HG03354 (cell line): ENCODE results near the gene CLEC18B.
"Not testable (repeated sequence)": the region's sequence is repeated elsewhere in the genome, so short reads cannot be mapped to it uniquely, and the experiment has no call there.

Experiments
- ATAC-seq: cut with Tn5 transposase; IDR thresholded peaks from one replicate; pipeline ENCODE4 v1.9.1; 2021; ENCODE audit warnings: mild to moderate bottlenecking; ENCODE audit not compliant: unreplicated experiment, poor library complexity, severe bottlenecking

Gene CLEC18B

DNA sequence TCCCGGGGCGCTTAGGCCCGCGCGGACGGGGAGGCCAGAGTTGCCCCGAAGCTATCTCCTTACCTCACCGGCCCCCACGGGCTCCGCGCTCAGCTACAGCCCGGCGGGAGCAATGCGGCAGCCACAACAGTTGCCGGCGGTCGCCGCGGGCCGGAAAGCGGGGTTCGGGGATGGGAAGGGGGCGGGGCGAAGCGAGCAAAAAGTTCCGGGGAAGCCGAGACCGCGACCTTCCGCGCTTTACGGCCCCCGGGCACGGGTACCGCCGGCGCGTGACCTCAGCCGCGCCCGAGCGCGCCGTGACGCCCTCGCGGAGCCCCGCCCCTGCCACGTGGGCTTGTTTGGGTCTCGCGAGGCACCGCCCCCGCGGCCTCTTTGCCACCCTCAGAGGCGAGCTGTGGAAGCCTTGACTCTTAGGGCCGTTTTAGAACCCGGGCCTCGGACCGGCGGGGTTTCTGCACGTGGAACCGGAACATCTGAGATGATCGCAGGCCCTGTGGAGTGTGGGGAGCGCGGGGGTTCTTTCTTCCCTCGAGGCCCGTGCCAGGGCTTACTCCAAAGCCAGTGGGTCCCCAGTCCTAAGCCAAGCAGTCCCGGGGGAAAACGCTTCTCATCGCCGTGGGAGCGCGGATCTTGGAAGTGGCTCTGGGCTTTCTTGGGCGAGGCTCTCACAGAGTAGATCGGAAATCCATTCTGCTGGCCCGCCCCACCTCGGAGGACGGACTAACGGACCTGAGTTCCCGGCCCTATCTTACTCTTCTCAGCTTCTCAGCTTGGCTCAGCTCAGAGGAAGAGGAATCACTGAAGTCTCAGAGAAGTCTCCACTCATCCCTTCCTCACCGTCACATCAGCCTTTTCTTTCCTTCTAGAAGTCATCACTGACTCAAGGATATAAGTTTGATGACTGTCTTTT is 53.0 kb downstream of the CLEC18B start:
- ATAC-seq: peak; percentile 96

DNA sequence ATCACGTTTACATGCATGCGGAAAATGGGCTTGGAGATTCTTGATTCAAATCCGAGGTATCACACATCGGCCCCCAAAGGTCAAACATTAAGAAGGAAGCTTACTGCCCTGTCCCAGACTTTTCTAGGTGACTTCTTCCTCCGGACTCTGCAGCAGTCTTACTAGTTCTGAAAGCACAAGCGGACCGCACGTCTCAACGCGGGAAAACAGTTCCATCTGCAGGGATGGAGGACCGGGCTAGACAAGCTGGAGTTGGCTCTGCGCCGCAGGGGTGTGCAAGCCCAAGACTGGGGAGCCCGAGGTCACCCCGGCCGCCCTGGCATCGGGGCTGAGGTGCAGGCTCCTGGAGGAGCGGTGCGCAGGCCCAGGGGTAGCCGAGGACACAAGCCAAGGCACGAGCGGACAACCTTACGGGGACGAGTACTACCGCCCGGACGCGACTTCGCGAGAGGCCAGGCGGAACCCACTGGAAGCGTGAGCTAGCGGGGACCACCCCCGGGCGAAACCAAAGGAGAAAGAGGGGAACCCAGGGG is 53.7 kb downstream of the CLEC18B start:
- peak; percentile 45 for ATAC-seq

DNA sequence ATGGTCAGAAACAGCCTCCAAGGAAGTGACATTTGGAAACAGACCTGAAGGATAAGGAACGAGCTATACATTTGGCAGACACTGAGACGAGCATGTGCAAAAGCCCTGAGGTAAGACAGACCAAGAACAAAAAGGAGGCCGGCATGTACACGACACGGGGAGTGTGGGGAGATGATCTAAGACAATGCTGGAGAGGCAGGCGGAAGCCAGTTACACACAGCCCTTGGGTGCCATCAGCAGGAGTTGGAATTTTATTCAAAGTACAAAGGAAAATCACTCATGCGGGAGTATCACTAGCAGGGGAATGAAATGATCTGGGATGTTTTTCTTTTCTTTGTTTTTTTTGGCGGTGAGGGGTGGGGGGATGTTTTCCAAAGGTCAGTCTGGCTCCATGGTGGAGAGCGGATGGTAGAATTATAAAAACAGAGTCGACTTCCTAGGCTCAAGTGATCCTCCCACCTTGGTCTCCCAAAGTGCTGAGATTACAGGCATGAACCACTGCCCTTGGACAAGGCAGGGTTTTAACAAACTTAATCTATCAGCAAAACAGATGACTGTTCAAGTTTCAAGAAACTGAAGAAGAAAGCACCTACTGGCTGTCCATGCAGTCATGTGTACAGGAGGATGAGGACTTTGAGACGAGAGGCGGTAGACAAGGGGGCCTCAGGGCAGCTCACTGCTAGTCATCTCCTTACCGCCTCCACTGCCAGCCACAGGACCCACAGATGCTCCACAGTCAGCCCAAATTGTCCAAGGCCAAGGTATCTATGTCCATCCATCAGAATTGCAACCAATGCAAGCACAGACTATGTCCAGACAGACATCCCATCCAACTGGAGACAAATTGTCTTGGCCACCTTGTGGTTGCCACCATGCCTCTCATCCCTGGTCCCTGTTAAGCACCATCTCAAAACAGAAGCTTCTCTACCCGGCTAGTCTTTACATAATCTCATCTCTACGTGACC is 59.4 kb downstream of the CLEC18B start:
- not testable (repeated sequence) for ATAC-seq
